AML-193 (cell line): ENCODE data around the gene OMD.
"Not testable (repeated sequence)": the region's sequence is repeated elsewhere in the genome, so short reads cannot be mapped to it uniquely, and the experiment has no call there.

ENCODE experiments used
- DNase-seq, 2 experiments: peaks; one replicate each; lab custom pipeline; 2025; lab: John Stamatoyannopoulos, UW

The OMD gene

GRCh38 chr9:92411157-92411556 lies 13.1 kb downstream of the OMD start:
- not testable (repeated sequence) for DNase-seq

GRCh38 chr9:92408747-92409478 lies 15.4 kb downstream of the OMD start:
- DNase-seq = no peak

GRCh38 chr9:92407818-92408217 lies 16.5 kb downstream of the OMD start:
- DNase-seq = no peak

- peak; percentile 64 to 86 for DNase-seq
Measured at GRCh38 chr9:92406477-92406876, 17.8 kb downstream of the OMD start.

GRCh38 chr9:92405818-92406217 lies 18.5 kb downstream of the OMD start:
- no peak for DNase-seq

- no peak for DNase-seq
Measured at GRCh38 chr9:92404042-92404836, 20.0 kb downstream of the OMD start, which contains the start of gene OGN. Gene OGN, minus strand, starts transcription at chr9:92404578. Its CDS starts 1,171 bp downstream, at chr9:92403407.

GRCh38 chr9:92402826-92403745 lies 21.2 kb downstream of the OMD start:
- DNase-seq = no peak

GRCh38 chr9:92402360-92402759 lies 21.9 kb downstream of the OMD start:
- no peak for DNase-seq

- no peak for DNase-seq
Measured at GRCh38 chr9:92397853-92398252, 26.4 kb downstream of the OMD start.

- no peak for DNase-seq
Measured at GRCh38 chr9:92395617-92396016, 28.7 kb downstream of the OMD start.

- DNase-seq = no peak
Measured at GRCh38 chr9:92393686-92394085, 30.6 kb downstream of the OMD start.

GRCh38 chr9:92392690-92393089 lies 31.6 kb downstream of the OMD start:
- DNase-seq = no peak

GRCh38 chr9:92385953-92386352 lies 38.3 kb downstream of the OMD start:
- no peak for DNase-seq

- DNase-seq = no peak
Measured at GRCh38 chr9:92385477-92385876, 38.8 kb downstream of the OMD start.

- no peak for DNase-seq
Measured at GRCh38 chr9:92385001-92385400, 39.3 kb downstream of the OMD start.

GRCh38 chr9:92384375-92384774 lies 39.9 kb downstream of the OMD start:
- no peak for DNase-seq

GRCh38 chr9:92381775-92382174 lies 42.5 kb downstream of the OMD start:
- DNase-seq = no peak

- DNase-seq = no peak
Measured at GRCh38 chr9:92380603-92381002, 43.7 kb downstream of the OMD start.

- no peak for DNase-seq
Measured at GRCh38 chr9:92378865-92379560, 45.3 kb downstream of the OMD start.

- no peak for DNase-seq
Measured at GRCh38 chr9:92377876-92378275, 46.4 kb downstream of the OMD start.

GRCh38 chr9:92373167-92373566 lies 51.1 kb downstream of the OMD start:
- DNase-seq = no peak

GRCh38 chr9:92369075-92369474 lies 55.2 kb downstream of the OMD start:
- DNase-seq = no peak
